Fibroblast of lung (primary cell): ENCODE results near the gene FAAP100.
A peak's percentile ranks its signal among the peaks of the same experiment; 100 is the strongest.

Experiments used
- EZH2 ChIP-seq: IDR thresholded peaks from 2 replicates; pipeline ENCODE4 v1.5.1; 2012; ENCODE audit warnings: low read length, control low read depth, mild to moderate bottlenecking; ENCODE audit errors: missing control alignments
- TF ChIP-seq, protein P1 (sequence below), 2 donors: IDR thresholded peaks in 1 of 2; conservative IDR thresholded peaks in 1 of 2; 1 replicate in 1 of 2; 2 replicates in 1 of 2; pipeline ENCODE4 v1.5.1; 2011 to 2012; ENCODE audit warnings: low read length in 2 of 2, control low read depth in 1 of 2, inconsistent platforms in 1 of 2, low read depth in 1 of 2, mild to moderate bottlenecking in 1 of 2

DNA sequence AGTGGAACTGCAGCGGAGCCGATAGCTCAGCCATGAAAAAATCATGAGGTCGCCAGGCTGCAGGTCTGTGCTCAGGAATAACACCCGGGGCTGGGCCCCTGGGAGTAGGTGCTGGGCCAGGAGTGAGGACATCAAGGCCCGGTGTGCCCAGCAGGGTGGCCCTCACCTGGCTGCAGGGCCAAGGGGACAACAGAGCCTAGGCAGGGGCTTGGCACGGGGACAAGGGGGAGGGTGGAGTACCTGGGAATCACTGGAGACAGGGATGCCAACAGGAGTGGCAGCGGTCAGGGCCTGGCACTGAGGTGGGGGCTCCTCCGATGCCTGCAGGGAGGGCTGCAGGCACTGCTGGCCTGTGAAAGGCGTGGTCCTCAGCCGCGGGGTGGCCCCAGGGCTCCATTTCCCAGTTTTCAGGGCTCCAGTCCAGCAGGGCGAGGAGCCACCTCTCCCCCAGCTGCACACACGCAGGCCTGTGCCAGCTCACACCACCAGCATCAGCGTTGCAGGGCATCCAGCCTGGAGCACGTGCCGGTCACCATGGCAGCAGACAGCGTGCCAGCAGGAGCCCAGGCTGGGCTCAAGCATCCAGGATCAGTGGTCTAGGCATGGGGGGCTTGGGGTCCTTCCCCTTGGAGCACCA lies 28.6 kb downstream of the FAAP100 start:
- TF ChIP-seq, protein P1, sequence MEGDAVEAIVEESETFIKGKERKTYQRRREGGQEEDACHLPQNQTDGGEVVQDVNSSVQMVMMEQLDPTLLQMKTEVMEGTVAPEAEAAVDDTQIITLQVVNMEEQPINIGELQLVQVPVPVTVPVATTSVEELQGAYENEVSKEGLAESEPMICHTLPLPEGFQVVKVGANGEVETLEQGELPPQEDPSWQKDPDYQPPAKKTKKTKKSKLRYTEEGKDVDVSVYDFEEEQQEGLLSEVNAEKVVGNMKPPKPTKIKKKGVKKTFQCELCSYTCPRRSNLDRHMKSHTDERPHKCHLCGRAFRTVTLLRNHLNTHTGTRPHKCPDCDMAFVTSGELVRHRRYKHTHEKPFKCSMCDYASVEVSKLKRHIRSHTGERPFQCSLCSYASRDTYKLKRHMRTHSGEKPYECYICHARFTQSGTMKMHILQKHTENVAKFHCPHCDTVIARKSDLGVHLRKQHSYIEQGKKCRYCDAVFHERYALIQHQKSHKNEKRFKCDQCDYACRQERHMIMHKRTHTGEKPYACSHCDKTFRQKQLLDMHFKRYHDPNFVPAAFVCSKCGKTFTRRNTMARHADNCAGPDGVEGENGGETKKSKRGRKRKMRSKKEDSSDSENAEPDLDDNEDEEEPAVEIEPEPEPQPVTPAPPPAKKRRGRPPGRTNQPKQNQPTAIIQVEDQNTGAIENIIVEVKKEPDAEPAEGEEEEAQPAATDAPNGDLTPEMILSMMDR (conservative IDR thresholded peaks at IDR 0.05 in 1 of 2, IDR thresholded peaks at IDR 0.05 in 1 of 2; ENCODE audit: low read depth in 1 of 2, low read length in 2 of 2): peak in 1 of 2 donors; percentile 44
- no peak for TF ChIP-seq EZH2
